ENCODE results near the gene TMEM234. TPM values are rescaled to one million over a fixed set of nuclear protein-coding genes. Genes with fewer than 3 reads are reported as not detected.
"Not testable (repeated sequence)": the region's sequence is repeated elsewhere in the genome, so short reads cannot be mapped to it uniquely, and the experiment has no call there.

The TMEM234 gene
- total RNA-seq (10 to 100 TPM; 24.3 to 26.4 TPM), polyA plus RNA-seq (1 to 10 TPM; 2.1 to 4.9 (median 4.4) TPM), total RNA-seq (9.6 to 26.6 (median 12.5) reads per million in 6 experiments)

GRCh38 chr1:32221980-32222755, at the start of gene TMEM234, which contains the start of gene EIF3I:
Gene TMEM234, minus strand, starts transcription at chr1:32222353. Its CDS starts 31 bp downstream, at chr1:32222322.
Gene EIF3I, plus strand, starts transcription at chr1:32222407. Its CDS starts 35 bp downstream, at chr1:32222442.
- peak; percentile 89 to 95 for ATAC-seq
- peaks cover 0 to 44% (median 0%) of the 10 kb centered on the region in 3 donors for H3K36me3 Mint-ChIP-seq
- H3K4me3 Mint-ChIP-seq, result peak within 1 kb of the TSS; percentile 90 to 99 (median 96)
- peak within 1 kb of the TSS; percentile 95 to 100 (median 99) for H3K27ac Mint-ChIP-seq
- H3K9me3 Mint-ChIP-seq, result no peaks in the 10 kb centered on the region
- H3K4me1 Mint-ChIP-seq, result peaks cover 14 to 53% (median 41%) of the 10 kb centered on the region in 4 donors
- no peaks in the 10 kb centered on the region for H3K27me3 Mint-ChIP-seq
- peak; percentile 75 to 95 (median 90) for DNase-seq
- POLR2A ChIA-PET, result interaction anchor here (0.5 to 50.5 kb wide), 7 partner anchors 16 to 564 kb away, joined by 3 to 2080 read pairs (median 7); partner anchors contain the start of genes FAM167B, HDAC1, IQCC and LCK

- Mint-ChIP-seq H3K9me3 (peaks cover 0 to 2% (median 0%) of the 10 kb centered on the region in 9 donors), H3K36me3 (peaks cover 4 to 42% (median 6%) of the 10 kb centered on the region in 3 donors), H3K4me3 (peak overlapping the region in 6 of 10 donors; percentile 15 to 68 (median 44)), H3K4me1 (peaks cover 49 to 76% (median 73%) of the 10 kb centered on the region in 4 donors), H3K27me3 (peaks cover 0 to 3% (median 0%) of the 10 kb centered on the region in 5 donors), H3K27ac (peak overlapping the region; percentile 75 to 97 (median 89))
- POLR2A ChIA-PET, result interaction anchor here (0.6 to 48.1 kb wide), 6 partner anchors 14 to 544 kb away, joined by 3 to 2080 read pairs (median 5); partner anchors contain the start of genes EIF3I, FAM167B, LCK and TMEM234
- DNase-seq (no peak), ATAC-seq (no peak)
Observed at GRCh38 chr1:32269744-32270143, 47.6 kb upstream of the TMEM234 start.

DNA sequence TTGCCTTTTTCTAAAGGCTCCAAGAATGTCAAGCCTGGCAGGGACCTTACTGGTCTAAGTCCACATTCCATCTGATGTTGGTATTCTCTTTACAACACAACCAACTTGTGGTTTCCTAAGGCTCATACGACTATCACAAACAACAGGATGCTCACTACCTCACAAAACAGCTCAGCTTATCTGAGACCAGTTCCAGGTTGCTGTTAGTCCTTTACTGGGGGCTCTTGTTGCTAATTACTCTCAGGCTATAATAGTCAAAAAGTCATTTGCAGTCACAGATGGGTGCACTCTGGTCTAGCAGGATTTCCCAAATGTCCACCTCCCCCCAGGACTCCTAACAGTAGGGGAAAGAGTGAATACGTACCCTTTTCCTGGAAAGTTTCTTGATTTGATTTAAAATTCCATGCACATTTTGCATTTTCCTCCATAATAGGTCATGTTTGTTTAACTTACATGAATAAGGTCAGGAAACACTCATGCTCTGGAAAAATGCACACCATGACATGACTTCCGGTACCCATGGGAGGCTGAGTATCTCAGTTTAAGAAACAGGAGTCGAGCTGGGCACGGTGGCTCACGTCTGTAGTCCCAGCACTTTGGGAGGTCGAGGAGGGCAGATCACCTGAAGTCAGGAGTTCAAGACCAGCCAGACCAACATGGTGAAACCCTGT, 44.9 kb upstream of the TMEM234 start:
- Mint-ChIP-seq H3K4me1 (peaks cover 30 to 71% (median 68%) of the 10 kb centered on the region in 4 donors), H3K27me3 (no peaks in the 10 kb centered on the region), H3K9me3 (peaks cover 0 to 2% (median 0%) of the 10 kb centered on the region in 9 donors), H3K4me3 (peak overlapping the region; percentile 71 to 92 (median 87)), H3K36me3 (peaks cover 2 to 38% (median 4%) of the 10 kb centered on the region in 3 donors), H3K27ac (peak overlapping the region; percentile 96 to 100 (median 99))
- peak in 2 of 10 donors; percentile 52 to 62 for DNase-seq
- ATAC-seq, result peak; percentile 38 to 40
- POLR2A ChIA-PET, result interaction anchor here (1.0 to 50.5 kb wide), 4 partner anchors 4 to 127 kb away, joined by 3 to 2080 read pairs (median 1042); partner anchors contain the start of genes BSDC1, EIF3I, FAM167B and HDAC1

DNA sequence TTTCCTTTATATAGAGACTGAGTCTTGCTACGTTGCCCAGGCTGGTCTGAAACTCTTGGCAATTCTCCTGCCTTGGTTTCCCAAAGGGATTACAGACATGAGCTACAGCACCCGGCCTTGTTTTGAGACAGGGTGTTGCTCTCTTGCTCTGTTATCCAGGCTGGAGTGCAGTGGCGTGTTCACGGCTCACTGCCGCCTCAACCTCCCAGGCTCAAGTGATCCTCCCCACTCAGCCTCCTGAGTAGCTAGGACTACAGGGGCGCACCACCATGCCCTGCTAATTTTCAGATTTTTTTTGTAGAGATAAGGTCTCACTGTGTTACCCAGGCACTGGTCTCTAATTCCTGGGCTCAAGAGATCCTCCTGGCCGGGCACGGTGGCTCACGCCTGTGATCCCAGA, 43.7 kb upstream of the TMEM234 start:
- Mint-ChIP-seq H3K9me3 (peaks cover 0 to 2% (median 0%) of the 10 kb centered on the region in 9 donors), H3K27me3 (no peaks in the 10 kb centered on the region), H3K4me1 (peaks cover 27 to 66% (median 58%) of the 10 kb centered on the region in 4 donors), H3K36me3 (peaks cover 2 to 34% (median 4%) of the 10 kb centered on the region in 3 donors), H3K4me3 (peak overlapping the region; percentile 8 to 81 (median 71)), H3K27ac (peak overlapping the region; percentile 93 to 97 (median 96))
- POLR2A ChIA-PET, result interaction anchor here (0.6 to 50.5 kb wide), 5 partner anchors 5 to 120 kb away, joined by 3 to 2080 read pairs (median 5); partner anchors contain the start of genes CCDC28B, EIF3I, FAM167B and HDAC1
- no peak for ATAC-seq
- DNase-seq, result no peak

DNA sequence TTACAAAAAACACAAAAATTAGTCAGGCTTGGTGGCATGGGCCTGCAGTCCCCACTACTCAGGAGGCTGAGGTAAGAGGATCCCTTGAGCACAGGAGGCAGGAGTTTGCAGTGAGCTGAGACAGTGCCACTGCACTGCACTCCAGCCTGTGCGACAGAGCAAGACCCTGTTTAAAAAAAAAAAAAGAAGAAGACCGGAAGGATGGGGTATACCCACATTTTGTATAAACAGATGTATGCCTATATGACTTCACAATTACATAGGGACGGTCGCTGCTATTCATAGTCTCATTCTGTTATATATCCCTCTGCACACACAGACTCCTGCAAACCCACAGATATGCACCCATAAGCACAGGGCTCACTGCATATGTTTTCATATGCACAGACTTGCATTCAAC, 41.6 kb upstream of the TMEM234 start:
- Mint-ChIP-seq H3K4me3 (peak overlapping the region; percentile 60 to 88 (median 82)), H3K36me3 (peaks cover 4 to 35% (median 9%) of the 10 kb centered on the region in 3 donors), H3K9me3 (peaks cover 0 to 2% (median 0%) of the 10 kb centered on the region in 9 donors), H3K27me3 (no peaks in the 10 kb centered on the region), H3K27ac (peak overlapping the region; percentile 51 to 97 (median 96)), H3K4me1 (peaks cover 26 to 67% (median 58%) of the 10 kb centered on the region in 4 donors)
- POLR2A ChIA-PET, result interaction anchor here (0.7 to 50.5 kb wide), 3 partner anchors 7 to 156 kb away, joined by 4 to 2080 read pairs (median 2080); partner anchors contain the start of genes EIF3I, FAM167B, HDAC1 and KPNA6
- DNase-seq (peak in 4 of 10 donors; percentile 35 to 77 (median 60)), ATAC-seq (peak; percentile 69 to 85)

DNA sequence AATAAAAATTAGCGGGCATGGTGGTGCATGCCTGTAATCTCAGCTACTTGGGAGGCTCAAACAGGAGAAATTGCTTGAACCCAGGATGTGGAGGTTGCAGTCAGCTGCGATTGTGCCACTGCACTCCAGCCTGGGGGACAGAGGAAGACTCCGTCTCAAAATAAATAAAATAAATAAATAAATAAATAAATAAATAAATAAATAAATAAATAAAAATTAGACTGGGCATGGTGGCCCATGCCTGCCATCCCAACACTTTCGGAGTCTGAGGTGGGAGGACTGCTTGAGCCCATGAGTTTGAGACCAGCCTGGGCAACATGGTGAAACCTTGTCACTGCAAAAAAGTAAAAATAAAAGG, 41.1 kb upstream of the TMEM234 start:
- not testable (repeated sequence) for ATAC-seq, H3K27me3 Mint-ChIP-seq, DNase-seq, H3K9me3 Mint-ChIP-seq
- Mint-ChIP-seq H3K4me3 (peak overlapping the region in 7 of 10 donors; percentile 41 to 83 (median 80)), H3K36me3 (peaks cover 4 to 39% (median 9%) of the 10 kb centered on the region in 3 donors), H3K4me1 (peaks cover 26 to 68% (median 58%) of the 10 kb centered on the region in 4 donors), H3K27ac (peak overlapping the region; percentile 51 to 97 (median 96))
- POLR2A ChIA-PET, result interaction anchor here (0.7 to 50.5 kb wide), 3 partner anchors 7 to 156 kb away, joined by 4 to 2080 read pairs (median 2080); partner anchors contain the start of genes EIF3I, FAM167B, HDAC1 and KPNA6

DNA sequence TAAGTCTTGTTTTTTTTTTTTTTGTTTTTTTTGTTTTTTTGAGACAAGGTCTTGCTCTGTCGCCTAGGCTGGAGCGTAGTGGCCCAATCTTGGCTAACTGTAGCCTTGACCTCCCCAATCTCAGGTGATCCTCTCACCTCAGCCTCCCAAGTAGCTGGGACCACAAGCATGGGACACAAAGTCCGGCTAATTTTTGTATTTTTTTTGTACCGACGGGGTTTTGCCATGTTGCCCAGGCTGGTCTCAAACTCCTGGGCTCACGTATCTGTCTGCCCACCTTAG, 35.0 kb upstream of the TMEM234 start:
- Mint-ChIP-seq H3K4me1 (peaks cover 23 to 73% (median 54%) of the 10 kb centered on the region in 4 donors), H3K27me3 (no peaks in the 10 kb centered on the region), H3K36me3 (peaks cover 8 to 57% (median 30%) of the 10 kb centered on the region in 3 donors), H3K27ac (peak overlapping the region; percentile 88 to 97 (median 95)), H3K9me3 (no peaks in the 10 kb centered on the region), H3K4me3 (peak overlapping the region; percentile 59 to 93 (median 86))
- no peak for ATAC-seq
- POLR2A ChIA-PET, result interaction anchor here (0.6 to 50.5 kb wide), 4 partner anchors 13 to 557 kb away, joined by 3 to 2080 read pairs (median 1042); partner anchors contain the start of genes EIF3I, FAM167B, HDAC1 and LCK
- DNase-seq, result no peak

- DNase-seq (peak in 1 of 10 donors; percentile 46), ATAC-seq (peak; percentile 36 to 44)
- H3K9me3 Mint-ChIP-seq, result no peaks in the 10 kb centered on the region
- peaks cover 26 to 76% (median 53%) of the 10 kb centered on the region in 4 donors for H3K4me1 Mint-ChIP-seq
- peak overlapping the region; percentile 59 to 93 (median 86) for H3K4me3 Mint-ChIP-seq
- peaks cover 14 to 57% (median 32%) of the 10 kb centered on the region in 3 donors for H3K36me3 Mint-ChIP-seq
- POLR2A ChIA-PET, result interaction anchor here (0.6 to 50.5 kb wide), 8 partner anchors 13 to 557 kb away, joined by 3 to 2080 read pairs (median 8); partner anchors contain the start of genes EIF3I, FAM167B, HDAC1 and LCK
- peak overlapping the region; percentile 88 to 97 (median 95) for H3K27ac Mint-ChIP-seq
- no peaks in the 10 kb centered on the region for H3K27me3 Mint-ChIP-seq
Observed at GRCh38 chr1:32256473-32257226, 34.5 kb upstream of the TMEM234 start.

- ATAC-seq, result peak; percentile 6 to 24
Observed at GRCh38 chr1:32255072-32256071, 33.2 kb upstream of the TMEM234 start.

More at GRCh38 chr1:32255072-32256071, 33.2 kb upstream of the TMEM234 start:
- POLR2A ChIA-PET, result interaction anchor here (0.7 to 50.5 kb wide), 8 partner anchors 12 to 139 kb away, joined by 3 to 2080 read pairs (median 8); partner anchors contain the start of genes BSDC1, EIF3I, FAM167B and HDAC1
- Mint-ChIP-seq H3K27me3 (no peaks in the 10 kb centered on the region), H3K27ac (peak overlapping the region; percentile 86 to 99 (median 94)), H3K4me3 (peak overlapping the region; percentile 79 to 100 (median 88)), H3K4me1 (peaks cover 30 to 80% (median 53%) of the 10 kb centered on the region in 4 donors), H3K36me3 (peaks cover 16 to 55% (median 29%) of the 10 kb centered on the region in 3 donors), H3K9me3 (no peaks in the 10 kb centered on the region)
- DNase-seq, result peak in 2 of 10 donors; percentile 55 to 61
